Transverse colon (tissue), 4 donors: ENCODE data around the gene SEPTIN2.
"Not testable (repeated sequence)": the region's sequence is repeated elsewhere in the genome, so short reads cannot be mapped to it uniquely, and the experiment has no call there.

ENCODE experiments used
- EP300 ChIP-seq: sonication (generic); formaldehyde crosslinking; IDR thresholded peaks from one replicate; pipeline ENCODE4 v1.6.1; 2017; ENCODE audit warnings: antibody characterized with exemption, low read depth
- POLR2A ChIP-seq: fragments of 450-650 bp; IDR thresholded peaks from one replicate; pipeline ENCODE4 v1.6.1; 2016; ENCODE audit warnings: antibody characterized with exemption, mild to moderate bottlenecking, moderate library complexity
- POLR2AphosphoS5 ChIP-seq, 3 donors: sonication (generic); formaldehyde crosslinking; IDR thresholded peaks; one replicate each; pipeline ENCODE4 v1.6.1; 2016; ENCODE audit warnings: antibody characterized with exemption in 3 of 3
- TF ChIP-seq, protein P1 (sequence below), 5 experiments: fragments of 200-600 bp in 3 of 5; fragments of 450-650 bp in 2 of 5; sonication (generic) in 3 of 5; IDR thresholded peaks; 1 replicate in 2 of 5; 2 replicates in 3 of 5; pipeline ENCODE4 v1.5.1; 2016 to 2017; ENCODE audit warnings: antibody characterized with exemption in 5 of 5, inconsistent platforms in 3 of 5, mild to moderate bottlenecking in 2 of 5, moderate library complexity in 1 of 5

GRCh38 chr2:241293378-241293797 is 22.3 kb upstream of the SEPTIN2 start:
- TF ChIP-seq, protein P1, sequence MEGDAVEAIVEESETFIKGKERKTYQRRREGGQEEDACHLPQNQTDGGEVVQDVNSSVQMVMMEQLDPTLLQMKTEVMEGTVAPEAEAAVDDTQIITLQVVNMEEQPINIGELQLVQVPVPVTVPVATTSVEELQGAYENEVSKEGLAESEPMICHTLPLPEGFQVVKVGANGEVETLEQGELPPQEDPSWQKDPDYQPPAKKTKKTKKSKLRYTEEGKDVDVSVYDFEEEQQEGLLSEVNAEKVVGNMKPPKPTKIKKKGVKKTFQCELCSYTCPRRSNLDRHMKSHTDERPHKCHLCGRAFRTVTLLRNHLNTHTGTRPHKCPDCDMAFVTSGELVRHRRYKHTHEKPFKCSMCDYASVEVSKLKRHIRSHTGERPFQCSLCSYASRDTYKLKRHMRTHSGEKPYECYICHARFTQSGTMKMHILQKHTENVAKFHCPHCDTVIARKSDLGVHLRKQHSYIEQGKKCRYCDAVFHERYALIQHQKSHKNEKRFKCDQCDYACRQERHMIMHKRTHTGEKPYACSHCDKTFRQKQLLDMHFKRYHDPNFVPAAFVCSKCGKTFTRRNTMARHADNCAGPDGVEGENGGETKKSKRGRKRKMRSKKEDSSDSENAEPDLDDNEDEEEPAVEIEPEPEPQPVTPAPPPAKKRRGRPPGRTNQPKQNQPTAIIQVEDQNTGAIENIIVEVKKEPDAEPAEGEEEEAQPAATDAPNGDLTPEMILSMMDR (IDR thresholded peaks at IDR 0.05) = not testable (repeated sequence)
- not testable (repeated sequence) for TF ChIP-seq EP300; POLR2A; POLR2AphosphoS5 (IDR thresholded peaks at IDR 0.05)
